Endothelial cell of umbilical vein (primary cell): ENCODE results near the gene DPYSL4. TPM values are rescaled to one million over a fixed set of nuclear protein-coding genes. Genes with fewer than 3 reads are reported as not detected.

Source experiments
- BruUV-seq: library from RNA; stranded (reverse); fragments of 400-500 nt; replicated peaks from 2 replicates; lab custom pipeline; 2021; lab: Mats Ljungman, UMichigan
- CTCF ChIA-PET: fragments of 300-600, 350-600 bp; sonication (Branson Sonifier 250); formaldehyde crosslinking; loops from one replicate; lab custom pipeline; 2021; ENCODE audit warnings: antibody characterized with exemption, inconsistent platforms; lab: Charles Lee
- POLR2A ChIA-PET: fragments of 300-600, 350-600 bp; sonication (Branson Sonifier 250); formaldehyde crosslinking; loops from one replicate; lab custom pipeline; 2021; ENCODE audit warnings: antibody characterized with exemption, inconsistent platforms; lab: Charles Lee
- DNase-seq: peaks from one replicate; pipeline ENCODE4 v3.0.0-alpha.2; 2011; ENCODE audit warnings: low read depth, low spot score
- FAIRE-seq: peaks from 2 replicates; lab custom pipeline; 2011; peaks lifted over from hg19 to GRCh38; lab: Jason Lieb, UNC
- H2AFZ ChIP-seq: 2 replicates; pipeline ENCODE4 v1.6.0; 2012; ENCODE audit warnings: low read depth, low read length, control low read depth, inconsistent platforms
- H3K27ac ChIP-seq: 2 replicates; pipeline ENCODE4 v1.5.1; 2011; ENCODE audit warnings: low read depth, mild to moderate bottlenecking, control low read depth, low read length, moderate library complexity; ENCODE audit not compliant: insufficient read depth
- H3K27me3 ChIP-seq, 2 experiments: 2 replicates each; pipeline versions ENCODE4 v1.6.0 to v1.6.1; 2011; ENCODE audit warnings: low read length in 2 of 2, mixed read lengths in 1 of 2; ENCODE audit not compliant: control insufficient read depth in 2 of 2, insufficient read depth in 2 of 2
- H3K36me3 ChIP-seq, 2 experiments: 2 replicates in 1 of 2; 3 replicates in 1 of 2; pipeline ENCODE4 v1.5.1; 2011; ENCODE audit warnings: low read length in 2 of 2, mild to moderate bottlenecking in 1 of 2, moderate library complexity in 1 of 2; ENCODE audit not compliant: control insufficient read depth in 2 of 2, insufficient read depth in 2 of 2; ENCODE audit errors: extremely low read depth in 1 of 2
- H3K4me1 ChIP-seq: 3 replicates; pipeline ENCODE4 v1.5.1; 2011; ENCODE audit warnings: mild to moderate bottlenecking, low read length; ENCODE audit not compliant: control insufficient read depth, insufficient read depth; ENCODE audit errors: extremely low read depth
- H3K4me2 ChIP-seq: 2 replicates; pipeline ENCODE4 v1.6.1; 2011; ENCODE audit warnings: low read length, control low read depth, mixed read lengths; ENCODE audit not compliant: insufficient read depth
- H3K4me3 ChIP-seq, 3 experiments: fragments of 200-600 bp in 1 of 3; sonication (generic), shearing (Covaris generic) in 1 of 3; replicated peaks in 1 of 3; 2 replicates each; pipeline ENCODE4 v1.5.1; 2011 to 2016; ENCODE audit warnings: control low read depth in 3 of 3, low read length in 3 of 3, mild to moderate bottlenecking in 2 of 3, inconsistent platforms in 1 of 3, low read depth in 1 of 3, moderate library complexity in 1 of 3; ENCODE audit not compliant: insufficient read depth in 1 of 3
- H3K79me2 ChIP-seq: 2 replicates; pipeline ENCODE4 v1.6.0; 2012; ENCODE audit warnings: low read length, inconsistent platforms; ENCODE audit not compliant: control insufficient read depth, insufficient read depth
- H3K9ac ChIP-seq: replicated peaks from 2 replicates; pipeline ENCODE3; 2011; ENCODE audit warnings: low read length, control low read depth; ENCODE audit not compliant: insufficient read depth; ENCODE audit errors: extremely low read depth
- H3K9me1 ChIP-seq: replicated peaks from 3 replicates; pipeline ENCODE4 v1.6.0; 2011; ENCODE audit warnings: mild to moderate bottlenecking, low read length; ENCODE audit not compliant: control insufficient read depth, insufficient read depth; ENCODE audit errors: extremely low read depth
- H3K9me3 ChIP-seq: replicated peaks from 2 replicates; pipeline ENCODE4 v1.5.1; 2012; ENCODE audit warnings: low read length, inconsistent platforms; ENCODE audit not compliant: control insufficient read depth, insufficient read depth
- H4K20me1 ChIP-seq: replicated peaks from 2 replicates; pipeline ENCODE3; 2011; ENCODE audit warnings: mild to moderate bottlenecking, low read length; ENCODE audit not compliant: control insufficient read depth, insufficient read depth; ENCODE audit errors: extremely low read depth
- CTCF ChIP-seq, 2 donors: IDR thresholded peaks; 1 replicate in 1 of 2; 2 replicates in 1 of 2; pipeline ENCODE4 v1.5.1; 2011; ENCODE audit warnings: low read length in 2 of 2, mild to moderate bottlenecking in 2 of 2, moderate library complexity in 2 of 2, control low read depth in 1 of 2, inconsistent platforms in 1 of 2, low read depth in 1 of 2; ENCODE audit not compliant: insufficient read depth in 1 of 2; ENCODE audit errors: extremely low read depth in 1 of 2
- EZH2 ChIP-seq: IDR thresholded peaks from 2 replicates; pipeline ENCODE4 v1.6.1; 2012; ENCODE audit warnings: borderline replicate concordance, low read depth, mild to moderate bottlenecking, moderate library complexity, low read length, inconsistent platforms; ENCODE audit not compliant: severe bottlenecking
- FOS ChIP-seq: IDR thresholded peaks from 2 replicates; pipeline ENCODE4 v1.6.1; 2011; ENCODE audit warnings: mild to moderate bottlenecking, low read length, moderate library complexity, borderline replicate concordance; ENCODE audit not compliant: insufficient read depth
- GATA2 ChIP-seq: IDR thresholded peaks from 2 replicates; pipeline ENCODE4 v1.7.0; 2011; ENCODE audit warnings: low read depth, mild to moderate bottlenecking, moderate library complexity, mixed read lengths, low read length; ENCODE audit not compliant: insufficient read length, insufficient read depth
- JUN ChIP-seq: IDR thresholded peaks from 2 replicates; pipeline ENCODE4 v1.6.1; 2011; ENCODE audit warnings: borderline replicate concordance, low read depth; ENCODE audit not compliant: insufficient read length, insufficient read depth
- MAX ChIP-seq: IDR thresholded peaks from 2 replicates; pipeline ENCODE4 v1.6.1; 2011; ENCODE audit not compliant: insufficient read depth, insufficient read length
- MYC ChIP-seq: IDR thresholded peaks from one replicate; pipeline ENCODE4 v1.6.1; 2011; ENCODE audit warnings: mild to moderate bottlenecking, low read depth, low read length
- POLR2A ChIP-seq: IDR thresholded peaks from 2 replicates; pipeline ENCODE4 v1.6.1; 2012; ENCODE audit warnings: low read depth, mild to moderate bottlenecking, control low read depth, low read length
- POLR2AphosphoS5 ChIP-seq: IDR thresholded peaks from 2 replicates; pipeline ENCODE4 v1.6.1; 2012; ENCODE audit warnings: low read depth, mild to moderate bottlenecking, control low read depth, low read length, moderate library complexity; ENCODE audit not compliant: insufficient read depth
- dilution Hi-C: fragments of 300-500 bp; cut with MboI; formaldehyde crosslinking; loops from one replicate; pipeline ENCODE4 v1.15.0; 2019; ENCODE audit warnings: low sequenced_read_pairs; ENCODE audit not compliant: extremely low pct_ligation_motif_present
- intact Hi-C: fragments of 100-400 bp; cut with micrococcal nuclease; formaldehyde crosslinking; loops from one replicate; pipeline ENCODE4 v1.10.0; 2022
- polyA plus RNA-seq, 4 experiments: library from polyadenylated mRNA; depleted of rRNA in 3 of 4; stranded (reverse) in 3 of 4; unstranded in 1 of 4; fragments of >200 nt; gene quantifications; 2 replicates each; pipeline versions ENCODE4 v1.2.1 to v1.2.3, GENCODE V29; 2011 to 2012; ENCODE audit warnings: missing spikeins in 1 of 4
- total RNA-seq: library from RNA; stranded (reverse); gene quantifications from 2 replicates; pipeline ENCODE4 v1.2.3, GENCODE V29; 2021

The DPYSL4 gene
- total and polyA plus RNA-seq, 2 donors (not counting 3 experiments of a cell fraction or from before 2014, with no cell fraction given) = 27.1 to 60.0 TPM

- intact Hi-C loops = no loop called here
Measured at GRCh38 chr10:132242103-132242840, 55.5 kb downstream of the DPYSL4 start.

More at GRCh38 chr10:132242103-132242840, 55.5 kb downstream of the DPYSL4 start:
- Histone ChIP-seq H3K27me3 (no peaks in the 10 kb centered on the region), H3K27ac (no peak overlapping the region), H3K79me2 (no peaks in the 10 kb centered on the region), H3K9me1 (no peaks in the 10 kb centered on the region), H3K36me3 (no peaks in the 10 kb centered on the region), H3K4me2 (no peak overlapping the region), H3K9ac (no peak overlapping the region), H3K4me1 (no peaks in the 10 kb centered on the region), H4K20me1 (no peaks in the 10 kb centered on the region), H2AFZ (no peak overlapping the region), H3K9me3 (no peaks in the 10 kb centered on the region), H3K4me3 (no peak overlapping the region)
- TF ChIP-seq JUN = no peak
- TF ChIP-seq EZH2 = no peak
- no peak for TF ChIP-seq MYC
- TF ChIP-seq POLR2AphosphoS5 = no peak
- TF ChIP-seq CTCF (IDR thresholded peaks at IDR 0.05; ENCODE audit: extremely low read depth in 1 of 2, insufficient read depth in 1 of 2, low read depth in 1 of 2, low read length in 2 of 2) = no peak
- no peak for TF ChIP-seq GATA2
- no peak for TF ChIP-seq POLR2A
- no peak for TF ChIP-seq MAX
- TF ChIP-seq FOS = no peak
- FAIRE-seq (no peak), DNase-seq (no peak)
- dilution Hi-C loops = no loop called here
- ChIA-PET POLR2A (no interaction called here), CTCF (no interaction called here)
- no TSS peak for BruUV-seq
